HepG2 (cell line): ENCODE measurements around the gene RASAL1. TPM values are rescaled to one million over a fixed set of nuclear protein-coding genes. Genes with fewer than 3 reads are reported as not detected.

ENCODE experiments used
- ATAC-seq: fragments of 200-7000 bp; cut with Tn5 transposase; 3 replicates; pipeline ENCODE4 v1.9.1; 2020; ENCODE audit warnings: mild to moderate bottlenecking, moderate library complexity
- BruUV-seq: library from RNA; stranded (reverse); fragments of 400-500 nt; replicated peaks from 2 replicates; lab custom pipeline; 2021; lab: Mats Ljungman, UMichigan
- CTCF ChIA-PET: fragments of 300-600 bp; formaldehyde crosslinking; extraction: SDS; loops from one replicate; lab custom pipeline; 2021; ENCODE audit warnings: low total read pairs, inconsistent platforms, low intra/inter-chr PET ratio; lab: Yijun Ruan, JAX
- POLR2A ChIA-PET: fragments of 350-600 bp; sonication (Branson Sonifier 250); formaldehyde crosslinking; loops from one replicate; lab custom pipeline; 2020; ENCODE audit warnings: antibody characterized with exemption, inconsistent platforms; lab: Yijun Ruan, JAX
- DNase-seq: peaks from one replicate; pipeline ENCODE4 v3.0.0-alpha.2; 2015; ENCODE audit warnings: low spot score
- FAIRE-seq: peaks from 3 replicates; lab custom pipeline; 2011; peaks lifted over from hg19 to GRCh38; lab: Jason Lieb, UNC
- H2AFZ ChIP-seq: one replicate; pipeline ENCODE4 v1.6.1; 2011; ENCODE audit warnings: low read length, inconsistent platforms
- H3K27ac ChIP-seq: fragments of 300-600 bp; 3 replicates; pipeline ENCODE4 v1.8.0; 2011; ENCODE audit warnings: mixed run types, mild to moderate bottlenecking, mixed read lengths, low read length, inconsistent platforms; ENCODE audit not compliant: insufficient read depth; ENCODE audit errors: extremely low read length
- H3K27me3 ChIP-seq, 2 experiments: fragments of 200-600 bp in 1 of 2; 2 replicates in 1 of 2; 3 replicates in 1 of 2; pipeline versions ENCODE4 v1.6.0 to v1.8.0; 2011; ENCODE audit warnings: low read length in 2 of 2, mild to moderate bottlenecking in 2 of 2, moderate library complexity in 2 of 2, inconsistent platforms in 1 of 2; ENCODE audit not compliant: insufficient read depth in 2 of 2, control insufficient read depth in 1 of 2
- H3K36me3 ChIP-seq, 2 experiments: fragments of 200-600 bp in 1 of 2; replicated peaks in 1 of 2; 2 replicates in 1 of 2; 3 replicates in 1 of 2; pipeline versions ENCODE4 v1.5.1 to v1.8.0; 2011; ENCODE audit warnings: low read length in 2 of 2, inconsistent platforms in 1 of 2; ENCODE audit not compliant: insufficient read depth in 2 of 2, control insufficient read depth in 1 of 2
- H3K4me1 ChIP-seq: 2 replicates; pipeline ENCODE4 v1.5.1; 2012; ENCODE audit warnings: low read length, inconsistent platforms; ENCODE audit not compliant: insufficient read depth
- H3K4me2 ChIP-seq: 2 replicates; pipeline ENCODE4 v1.6.0; 2011; ENCODE audit warnings: low read depth, low read length, inconsistent platforms
- H3K4me3 ChIP-seq, 3 experiments: fragments of 200-600 bp in 1 of 3; sonication (generic), shearing (Covaris generic) in 1 of 3; replicated peaks in 1 of 3; 2 replicates each; pipeline ENCODE4 v1.5.1; 2011 to 2016; ENCODE audit warnings: low read length in 3 of 3, inconsistent platforms in 2 of 3, low read depth in 2 of 3, mild to moderate bottlenecking in 2 of 3, control low read depth in 1 of 3, mixed read lengths in 1 of 3; ENCODE audit not compliant: insufficient read depth in 1 of 3
- H3K79me2 ChIP-seq: one replicate; pipeline ENCODE4 v1.6.1; 2011; ENCODE audit warnings: low read length, inconsistent platforms; ENCODE audit not compliant: insufficient read depth
- H3K9ac ChIP-seq: 2 replicates; pipeline ENCODE4 v1.6.0; 2011; ENCODE audit warnings: mild to moderate bottlenecking, low read depth, low read length, inconsistent platforms; ENCODE audit not compliant: insufficient read depth
- H3K9me3 ChIP-seq: 2 replicates; pipeline ENCODE4 v1.5.1; 2012; ENCODE audit warnings: mild to moderate bottlenecking, low read length
- H4K20me1 ChIP-seq: 2 replicates; pipeline ENCODE4 v1.6.0; 2011; ENCODE audit warnings: inconsistent platforms, mild to moderate bottlenecking, low read length, moderate library complexity; ENCODE audit not compliant: insufficient read depth
- ATF7 ChIP-seq, 2 experiments: fragments of 450-650 bp in 1 of 2; sonication (generic) in 1 of 2; formaldehyde crosslinking in 1 of 2; IDR thresholded peaks; 2 replicates each; pipeline versions ENCODE4 v1.4.0 to v1.6.1; 2016 to 2020; ENCODE audit warnings: antibody characterized with exemption in 1 of 2, mild to moderate bottlenecking in 1 of 2, missing genetic modification reagents in 1 of 2
- CREB1 ChIP-seq, 2 experiments: fragments of 450-650 bp in 1 of 2; IDR thresholded peaks; 2 replicates each; pipeline ENCODE4 v1.6.1; 2016 to 2017; ENCODE audit warnings: control low read depth in 1 of 2, mild to moderate bottlenecking in 1 of 2, missing compliant biosample characterization in 1 of 2, missing genetic modification characterization in 1 of 2
- PHF5A ChIP-seq: IDR thresholded peaks from one replicate; pipeline ENCODE4 v1.6.1; 2018; ENCODE audit warnings: low read depth, missing genetic modification reagents; ENCODE audit not compliant: unreplicated experiment
- SALL2 ChIP-seq: sonication (generic); formaldehyde crosslinking; IDR thresholded peaks from 2 replicates; pipeline ENCODE4 v1.8.1; 2023; ENCODE audit warnings: mild to moderate bottlenecking, missing genetic modification reagents, inconsistent platforms
- ZNF629 ChIP-seq: sonication (generic); formaldehyde crosslinking; conservative IDR thresholded peaks from 2 replicates; pipeline ENCODE4 v1.5.0; 2020; ENCODE audit warnings: missing genetic modification reagents
- WGBS: methylation state at CpG from one replicate; pipeline ENCODE4 v1.1.6; 2017; ENCODE audit warnings: low lambda C conversion rate; 5-methylcytosine and 5-hydroxymethylcytosine counted together
- in situ Hi-C: cut with HindIII; loops from 2 replicates; pipeline ENCODE4 v1.10.0; 2017; ENCODE audit warnings: low pct_unique_long_range_greater_than_20kb; ENCODE audit not compliant: extremely low pct_ligation_motif_present
- intact Hi-C: fragments of 100-400 bp; cut with micrococcal nuclease; formaldehyde crosslinking; loops from one replicate; pipeline ENCODE4 v1.10.0; 2022; ENCODE audit not compliant: unreplicated experiment
- polyA plus RNA-seq, 8 experiments: library from polyadenylated mRNA; depleted of rRNA in 3 of 8; stranded (reverse) in 7 of 8; unstranded in 1 of 8; fragments of >200 nt; fragmentation: Illumina TruSeq in 4 of 8; extraction: Trizol in 4 of 8; gene quantifications; 2 replicates each; pipeline versions ENCODE4 v1.2.1 to v1.2.3, GENCODE V29; 2011 to 2016; ENCODE audit warnings: low read depth in 4 of 8, missing spikeins in 1 of 8, mixed read lengths in 1 of 8; ENCODE audit not compliant: insufficient read depth in 1 of 8
- total RNA-seq, 5 experiments: library from RNA; depleted of rRNA; stranded (reverse); fragments of >200 nt; fragmentation: Illumina TruSeq; extraction: Trizol; gene quantifications; 2 replicates each; pipeline ENCODE4 v1.2.3, GENCODE V29; 2016; ENCODE audit warnings: low read depth in 1 of 5
- TF ChIP-seq, protein P1 (sequence below): IDR thresholded peaks from 2 replicates; pipeline ENCODE4 v1.6.1; 2016; ENCODE audit warnings: mild to moderate bottlenecking

RASAL1 gene
- total and polyA plus RNA-seq, 2 of the 13 experiments (the other 11 are each of a cell fraction or from before 2014, with no cell fraction given), result not detected

DNA sequence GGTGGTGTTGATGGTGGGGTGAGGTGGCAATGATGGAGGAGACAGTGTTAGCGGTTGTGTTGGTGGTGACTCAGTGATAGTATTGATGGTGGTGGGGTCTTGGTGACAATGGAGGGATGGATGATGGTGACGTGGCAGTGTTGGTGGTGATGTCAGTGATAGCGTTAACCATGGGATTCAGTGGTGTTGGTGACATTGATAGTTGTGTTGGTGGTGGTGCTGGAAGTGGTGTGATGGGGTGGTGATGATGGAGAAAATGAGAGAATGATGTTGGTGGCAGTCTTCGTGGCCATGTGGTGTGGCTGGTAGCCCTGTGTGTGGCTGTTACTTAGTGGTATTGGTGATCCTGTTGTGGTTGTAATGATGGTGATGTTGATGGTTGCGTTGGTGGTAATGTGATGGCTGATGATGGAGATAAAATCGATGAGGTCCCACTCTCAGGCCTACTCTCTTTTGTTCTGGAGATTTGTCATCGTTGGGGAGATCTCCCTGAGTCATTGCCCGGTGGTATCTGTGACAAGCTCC lies 76.4 kb downstream of the RASAL1 start:
- Histone ChIP-seq H3K9me3 (no peaks in the 10 kb centered on the region), H3K27ac (no peak overlapping the region), H3K27me3 (peaks cover 2 to 29% of the 10 kb centered on the region in 2 experiments; a peak in 3 of 5 replicates), H3K4me2 (no peak overlapping the region), H3K4me1 (peaks cover 12% of the 10 kb centered on the region), H4K20me1 (no peaks in the 10 kb centered on the region), H2AFZ (no peak overlapping the region), H3K36me3 (no peaks in the 10 kb centered on the region), H3K9ac (no peak overlapping the region), H3K79me2 (no peaks in the 10 kb centered on the region), H3K4me3 (no peak overlapping the region)
- CTCF ChIA-PET, result no interaction called here
- 0 out of 2 replicates have a peak, but pooled peaks have one; percentile 19 for TF ChIP-seq ATF7 (IDR thresholded peaks at IDR 0.05)
- no peak for TF ChIP-seq ATF7 (CRISPR knock-in tag; IDR thresholded peaks at IDR 0.05)
- TF ChIP-seq CREB1 (IDR thresholded peaks at IDR 0.05), result peak; percentile 89
- no peak for TF ChIP-seq CREB1 (CRISPR knock-in tag; IDR thresholded peaks at IDR 0.05)
- TF ChIP-seq, protein P1, sequence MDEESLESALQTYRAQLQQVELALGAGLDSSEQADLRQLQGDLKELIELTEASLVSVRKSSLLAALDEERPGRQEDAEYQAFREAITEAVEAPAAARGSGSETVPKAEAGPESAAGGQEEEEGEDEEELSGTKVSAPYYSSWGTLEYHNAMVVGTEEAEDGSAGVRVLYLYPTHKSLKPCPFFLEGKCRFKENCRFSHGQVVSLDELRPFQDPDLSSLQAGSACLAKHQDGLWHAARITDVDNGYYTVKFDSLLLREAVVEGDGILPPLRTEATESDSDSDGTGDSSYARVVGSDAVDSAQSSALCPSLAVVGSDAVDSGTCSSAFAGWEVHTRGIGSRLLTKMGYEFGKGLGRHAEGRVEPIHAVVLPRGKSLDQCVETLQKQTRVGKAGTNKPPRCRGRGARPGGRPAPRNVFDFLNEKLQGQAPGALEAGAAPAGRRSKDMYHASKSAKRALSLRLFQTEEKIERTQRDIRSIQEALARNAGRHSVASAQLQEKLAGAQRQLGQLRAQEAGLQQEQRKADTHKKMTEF (CRISPR knock-in tag), result no peak
- no peak for TF ChIP-seq SALL2 (CRISPR knock-in tag)
- no TSS peak for BruUV-seq
- WGBS, result 41% methylated on average over 7 of the region's 8 CpGs
- POLR2A ChIA-PET, result no interaction called here
- ATAC-seq (no peak), DNase-seq (no peak), FAIRE-seq (no peak)
- intact Hi-C loops (no loop called here), in situ Hi-C loops (no loop called here)

DNA sequence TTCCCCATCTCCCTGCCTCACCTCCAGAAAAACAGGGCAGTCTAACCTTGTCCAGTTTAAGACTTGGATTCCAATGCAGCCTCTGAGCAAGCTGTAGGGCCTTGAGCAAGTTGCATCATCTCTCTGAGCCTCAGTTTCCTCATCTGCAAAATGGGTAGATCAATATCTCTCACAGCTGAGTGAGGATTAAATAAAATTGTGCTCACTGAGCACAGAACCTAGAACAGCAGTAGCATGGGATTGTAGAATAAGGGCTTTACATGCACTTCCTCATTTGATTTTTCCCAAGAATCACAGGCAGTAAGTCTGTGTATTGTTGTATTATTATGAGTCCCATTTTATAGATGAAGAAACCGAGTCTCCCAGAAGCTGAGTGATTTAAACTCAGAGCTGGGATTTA lies 77.0 kb downstream of the RASAL1 start:
- Histone ChIP-seq H3K4me2 (no peak overlapping the region), H4K20me1 (no peaks in the 10 kb centered on the region), H3K4me1 (peaks cover 12% of the 10 kb centered on the region; the same call in 1 of the 2 replicates), H2AFZ (no peak overlapping the region), H3K9me3 (no peaks in the 10 kb centered on the region), H3K36me3 (no peaks in the 10 kb centered on the region), H3K9ac (no peak overlapping the region), H3K27me3 (peaks cover 2 to 29% of the 10 kb centered on the region in 2 experiments; a peak in 3 of 5 replicates), H3K27ac (no peak overlapping the region), H3K4me3 (no peak overlapping the region), H3K79me2 (no peaks in the 10 kb centered on the region)
- intact Hi-C loops, result no loop called here
- ChIA-PET POLR2A (no interaction called here), CTCF (no interaction called here)
- in situ Hi-C loops, result no loop called here
- no peak for FAIRE-seq
- 0% methylated on average over 1 of the region's 1 CpG for WGBS
- TF ChIP-seq ZNF629 (CRISPR knock-in tag) (peak; percentile 70), PHF5A (CRISPR knock-in tag) (no peak)
- no TSS peak for BruUV-seq
- no peak for DNase-seq
- ATAC-seq, result no peak
